IMR-90 (cell line): ENCODE measurements around the gene FRYL. TPM values are rescaled to one million over a fixed set of nuclear protein-coding genes. Genes with fewer than 3 reads are reported as not detected.

ENCODE experiments used
- ATAC-seq: fragments of 200-7000 bp; cut with Tn5 transposase; 2 replicates; pipeline ENCODE4 v1.9.1; 2020; ENCODE audit warnings: low read depth, mild to moderate bottlenecking, moderate library complexity
- BruUV-seq: library from RNA; stranded (reverse); fragments of 400-500 nt; replicated peaks from 2 replicates; lab custom pipeline; 2021; lab: Mats Ljungman, UMichigan
- CTCF ChIA-PET: fragments of 300-600 bp; formaldehyde crosslinking; extraction: SDS; loops from one replicate; lab custom pipeline; 2021; ENCODE audit warnings: antibody characterized with exemption; lab: Yijun Ruan, JAX
- POLR2A ChIA-PET: fragments of 300-600 bp; sonication (Branson Sonifier 250); formaldehyde crosslinking; loops from one replicate; lab custom pipeline; 2022; ENCODE audit warnings: antibody characterized with exemption; ENCODE audit not compliant: unreplicated experiment; lab: Charles Lee
- DNase-seq: peaks from one replicate; pipeline ENCODE4 v3.0.0; 2013
- H2AFZ ChIP-seq: replicated peaks from 2 replicates; pipeline ENCODE3; 2013; ENCODE audit warnings: low read length, mild to moderate bottlenecking; ENCODE audit not compliant: poor library complexity
- H2AK5ac ChIP-seq: 2 replicates; pipeline ENCODE4 v1.6.1; 2013; ENCODE audit warnings: low read depth, low read length, inconsistent platforms
- H2AK9ac ChIP-seq: replicated peaks from 2 replicates; pipeline ENCODE3; 2013; ENCODE audit warnings: mild to moderate bottlenecking, low read depth, low read length, moderate library complexity; ENCODE audit not compliant: poor library complexity
- H2BK120ac ChIP-seq: 2 replicates; pipeline ENCODE4 v1.6.1; 2013; ENCODE audit warnings: low read depth, low read length, inconsistent platforms
- H2BK15ac ChIP-seq: 3 replicates; pipeline ENCODE4 v1.6.1; 2013; ENCODE audit warnings: low read depth, low read length, inconsistent platforms
- H2BK20ac ChIP-seq: 2 replicates; pipeline ENCODE4 v1.6.1; 2013; ENCODE audit warnings: low read depth, mild to moderate bottlenecking, inconsistent platforms, low read length, moderate library complexity
- H2BK5ac ChIP-seq: 2 replicates; pipeline ENCODE4 v1.6.1; 2013; ENCODE audit warnings: mild to moderate bottlenecking, low read depth, low read length, inconsistent platforms; ENCODE audit not compliant: poor library complexity, severe bottlenecking
- H3K14ac ChIP-seq: replicated peaks from 2 replicates; pipeline ENCODE4 v1.6.1; 2013; ENCODE audit warnings: low read depth, low read length, inconsistent platforms
- H3K18ac ChIP-seq: 2 replicates; pipeline ENCODE4 v1.6.1; 2013; ENCODE audit warnings: low read depth, low read length, control low read depth
- H3K23ac ChIP-seq: 2 replicates; pipeline ENCODE4 v1.6.1; 2013; ENCODE audit warnings: low read depth, low read length, inconsistent platforms
- H3K27ac ChIP-seq: 2 replicates; pipeline ENCODE4 v1.5.1; 2013; ENCODE audit warnings: mild to moderate bottlenecking, control low read depth, low read length; ENCODE audit not compliant: insufficient read depth
- H3K27me3 ChIP-seq: 2 replicates; pipeline ENCODE4 v1.6.1; 2013; ENCODE audit warnings: low read length; ENCODE audit not compliant: control insufficient read depth, insufficient read depth
- H3K36me3 ChIP-seq: 2 replicates; pipeline ENCODE4 v1.6.1; 2013; ENCODE audit warnings: low read length, mixed read lengths; ENCODE audit not compliant: control insufficient read depth, insufficient read depth
- H3K4ac ChIP-seq: 2 replicates; pipeline ENCODE4 v1.6.1; 2013; ENCODE audit warnings: low read depth, low read length, inconsistent platforms
- H3K4me1 ChIP-seq: 2 replicates; pipeline ENCODE4 v1.6.1; 2013; ENCODE audit warnings: low read length, mixed read lengths; ENCODE audit not compliant: control insufficient read depth, insufficient read depth
- H3K4me2 ChIP-seq: 2 replicates; pipeline ENCODE4 v1.6.1; 2013; ENCODE audit warnings: low read depth, mild to moderate bottlenecking, control low read depth, low read length, moderate library complexity
- H3K4me3 ChIP-seq: 2 replicates; pipeline ENCODE4 v1.5.1; 2013; ENCODE audit warnings: low read depth, mild to moderate bottlenecking, control low read depth, low read length, moderate library complexity; ENCODE audit not compliant: insufficient read depth
- H3K56ac ChIP-seq: 2 replicates; pipeline ENCODE4 v1.6.1; 2013; ENCODE audit warnings: low read length, inconsistent platforms; ENCODE audit not compliant: insufficient read depth; ENCODE audit errors: extremely low read depth
- H3K79me1 ChIP-seq, 2 experiments: 2 replicates each; pipeline ENCODE4 v1.6.1; 2013; ENCODE audit warnings: low read length in 2 of 2, inconsistent platforms in 1 of 2, low read depth in 1 of 2
- H3K9ac ChIP-seq: 2 replicates; pipeline ENCODE4 v1.6.1; 2013; ENCODE audit warnings: low read depth, low read length, control low read depth
- H3K9me1 ChIP-seq: 2 replicates; pipeline ENCODE4 v1.6.1; 2013; ENCODE audit warnings: low read length, inconsistent platforms; ENCODE audit not compliant: insufficient read depth
- H3K9me3 ChIP-seq: 2 replicates; pipeline ENCODE4 v1.6.1; 2013; ENCODE audit warnings: low read length; ENCODE audit not compliant: control insufficient read depth, insufficient read depth
- H4K20me1 ChIP-seq: 2 replicates; pipeline ENCODE4 v1.6.1; 2013; ENCODE audit warnings: low read length, inconsistent platforms; ENCODE audit not compliant: insufficient read depth
- H4K5ac ChIP-seq: 2 replicates; pipeline ENCODE4 v1.6.1; 2013; ENCODE audit warnings: mild to moderate bottlenecking, low read depth, low read length, control low read depth
- H4K8ac ChIP-seq, 2 experiments: 2 replicates each; pipeline ENCODE4 v1.6.1; 2013; ENCODE audit warnings: low read depth in 2 of 2, low read length in 2 of 2, control low read depth in 1 of 2, inconsistent platforms in 1 of 2
- H4K91ac ChIP-seq: 2 replicates; pipeline ENCODE4 v1.6.1; 2013; ENCODE audit warnings: low read depth, low read length, inconsistent platforms; ENCODE audit not compliant: insufficient read depth
- BHLHE40 ChIP-seq: fragments of 150-350 bp; IDR thresholded peaks from 2 replicates; pipeline ENCODE4 v1.6.1; 2016; ENCODE audit warnings: mild to moderate bottlenecking, low read depth, low read length
- CEBPB ChIP-seq: IDR thresholded peaks from 2 replicates; pipeline ENCODE4 v1.6.1; 2012; ENCODE audit warnings: low read depth, low read length, improper control_type of control experiment
- CHD1 ChIP-seq: IDR thresholded peaks from 2 replicates; pipeline ENCODE4 v1.6.1; 2012; ENCODE audit warnings: low read depth, low read length, improper control_type of control experiment
- ELK1 ChIP-seq: fragments of 150-350 bp; IDR thresholded peaks from 2 replicates; pipeline ENCODE4 v1.6.1; 2016; ENCODE audit warnings: low read depth, mild to moderate bottlenecking, low read length, moderate library complexity, borderline replicate concordance
- MAFK ChIP-seq: IDR thresholded peaks from 2 replicates; pipeline ENCODE4 v1.6.1; 2012; ENCODE audit warnings: low read depth, low read length, improper control_type of control experiment
- MAZ ChIP-seq: IDR thresholded peaks from 2 replicates; pipeline ENCODE4 v1.6.1; 2012; ENCODE audit warnings: low read depth, mild to moderate bottlenecking, low read length, improper control_type of control experiment, moderate library complexity, borderline replicate concordance
- MXI1 ChIP-seq: IDR thresholded peaks from 2 replicates; pipeline ENCODE4 v1.6.1; 2012; ENCODE audit warnings: low read depth, mild to moderate bottlenecking, low read length, moderate library complexity, borderline replicate concordance
- RAD21 ChIP-seq: IDR thresholded peaks from 2 replicates; pipeline ENCODE4 v1.6.1; 2012; ENCODE audit warnings: low read length, improper control_type of control experiment
- RCOR1 ChIP-seq: IDR thresholded peaks from 2 replicates; pipeline ENCODE4 v1.6.1; 2012; ENCODE audit warnings: mild to moderate bottlenecking, low read length, improper control_type of control experiment; ENCODE audit not compliant: insufficient replicate concordance
- RFX5 ChIP-seq: IDR thresholded peaks from 2 replicates; pipeline ENCODE4 v1.8.0; 2012; ENCODE audit warnings: low read depth, mild to moderate bottlenecking, low read length, moderate library complexity
- SMC3 ChIP-seq: fragments of 150-350 bp; IDR thresholded peaks from 2 replicates; pipeline ENCODE4 v1.6.1; 2016; ENCODE audit warnings: low read depth, mild to moderate bottlenecking, antibody characterized with exemption, low read length, moderate library complexity
- WGBS, 2 experiments: methylation state at CpG; one replicate each; pipeline versions ENCODE4 v1.1.5 to v1.1.7; 2013; ENCODE audit warnings: missing lambda C conversion rate in 2 of 2; ENCODE audit not compliant: insufficient read length in 1 of 2; ENCODE audit errors: extremely low coverage in 2 of 2; 5-methylcytosine and 5-hydroxymethylcytosine counted together
- dilution Hi-C: fragments of 300-500 bp; cut with HindIII; formaldehyde crosslinking; loops from one replicate; pipeline ENCODE4 v1.14.3; 2018; ENCODE audit warnings: low sequenced_read_pairs; ENCODE audit not compliant: unreplicated experiment
- in situ Hi-C: fragments of 300-500 bp; cut with MboI; formaldehyde crosslinking; loops from 3 replicates; pipeline ENCODE4 v1.14.3; 2019; ENCODE audit warnings: low sequenced_read_pairs, inconsistent platforms, mixed read lengths
- intact Hi-C: fragments of 100-400 bp; cut with micrococcal nuclease; formaldehyde crosslinking; loops from 2 replicates; pipeline ENCODE4 v1.10.0; 2022
- polyA plus RNA-seq, 3 experiments: library from polyadenylated mRNA; depleted of rRNA; stranded (reverse); fragments of >200 nt; gene quantifications; 2 replicates each; pipeline ENCODE4 v1.2.3, GENCODE V29; 2012; ENCODE audit warnings: low replicate concordance in 1 of 3
- total RNA-seq: library from RNA; depleted of rRNA; stranded (reverse); fragments of >200 nt; gene quantifications from 2 replicates; pipeline ENCODE4 v1.2.3, GENCODE V29; 2012
- TF ChIP-seq, protein P1 (sequence below): conservative IDR thresholded peaks from 2 replicates; pipeline ENCODE4 v1.5.1; 2012; ENCODE audit warnings: mild to moderate bottlenecking, low read depth, low read length, improper control_type of control experiment

FRYL gene
- total and polyA plus RNA-seq, 2 of the 4 experiments (the other 2 are of a cell fraction), result 9.9 to 77.4 TPM

- Histone ChIP-seq H2AFZ (no peak overlapping the region), H3K27ac (no peak overlapping the region), H3K4me2 (no peak overlapping the region), H3K4ac (no peak overlapping the region), H3K4me1 (no peaks in the 10 kb centered on the region), H3K23ac (no peak overlapping the region), H2BK15ac (no peak overlapping the region), H3K18ac (no peak overlapping the region), H3K14ac (no peak overlapping the region), H3K36me3 (no peaks in the 10 kb centered on the region), H3K4me3 (no peak overlapping the region), H3K27me3 (peaks cover 8% of the 10 kb centered on the region), H4K20me1 (no peaks in the 10 kb centered on the region), H2AK5ac (no peak overlapping the region), H3K9me1 (no peaks in the 10 kb centered on the region), H4K91ac (no peak overlapping the region), H4K8ac (no peak overlapping the region), H3K9me3 (peaks cover 2% of the 10 kb centered on the region; the same call in 1 of the 2 replicates), H3K9ac (no peak overlapping the region), H3K79me1 (no peaks in the 10 kb centered on the region), H2BK20ac (no peak overlapping the region), H2BK120ac (no peak overlapping the region), H2BK5ac (no peak overlapping the region), H2AK9ac (no peak overlapping the region), H4K5ac (no peak overlapping the region), H3K56ac (no peak overlapping the region)
- no peak for TF ChIP-seq ELK1
- no peak for TF ChIP-seq BHLHE40
- no peak for TF ChIP-seq CHD1
- TF ChIP-seq MAFK, result no peak
- no peak for TF ChIP-seq RFX5
- no peak for TF ChIP-seq RCOR1
- TF ChIP-seq RAD21, result no peak
- TF ChIP-seq SMC3, result no peak
- no peak for TF ChIP-seq MXI1
- TF ChIP-seq, protein P1, sequence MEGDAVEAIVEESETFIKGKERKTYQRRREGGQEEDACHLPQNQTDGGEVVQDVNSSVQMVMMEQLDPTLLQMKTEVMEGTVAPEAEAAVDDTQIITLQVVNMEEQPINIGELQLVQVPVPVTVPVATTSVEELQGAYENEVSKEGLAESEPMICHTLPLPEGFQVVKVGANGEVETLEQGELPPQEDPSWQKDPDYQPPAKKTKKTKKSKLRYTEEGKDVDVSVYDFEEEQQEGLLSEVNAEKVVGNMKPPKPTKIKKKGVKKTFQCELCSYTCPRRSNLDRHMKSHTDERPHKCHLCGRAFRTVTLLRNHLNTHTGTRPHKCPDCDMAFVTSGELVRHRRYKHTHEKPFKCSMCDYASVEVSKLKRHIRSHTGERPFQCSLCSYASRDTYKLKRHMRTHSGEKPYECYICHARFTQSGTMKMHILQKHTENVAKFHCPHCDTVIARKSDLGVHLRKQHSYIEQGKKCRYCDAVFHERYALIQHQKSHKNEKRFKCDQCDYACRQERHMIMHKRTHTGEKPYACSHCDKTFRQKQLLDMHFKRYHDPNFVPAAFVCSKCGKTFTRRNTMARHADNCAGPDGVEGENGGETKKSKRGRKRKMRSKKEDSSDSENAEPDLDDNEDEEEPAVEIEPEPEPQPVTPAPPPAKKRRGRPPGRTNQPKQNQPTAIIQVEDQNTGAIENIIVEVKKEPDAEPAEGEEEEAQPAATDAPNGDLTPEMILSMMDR, result no peak
- TF ChIP-seq CEBPB, result no peak
- TF ChIP-seq MAZ, result no peak
- no TSS peak for BruUV-seq
- DNase-seq (no peak), ATAC-seq (no peak)
- WGBS, 2 experiments, result no CpG with 5 or more reads among the region's 2 CpGs
- intact Hi-C loops (no loop called here), dilution Hi-C loops (no loop called here), in situ Hi-C loops (no loop called here)
- POLR2A ChIA-PET, result no interaction called here
- CTCF ChIA-PET, result no interaction called here
These were observed 312.6 kb downstream of the FRYL start for GRCh38 chr4:48467442-48467841.
